Measurements from ENCODE around the gene HIPK2.
A peak's percentile ranks its signal among the peaks of the same experiment; 100 is the strongest.

Gene HIPK2

GRCh38 chr7:139582671-139583155 lies 195.1 kb downstream of the HIPK2 start:
- Histone ChIP-seq H3K27me3 (ENCODE audit: control insufficient read depth in 5 of 5, insufficient read depth in 4 of 5, low read length in 5 of 5) (no peaks in the 10 kb centered on the region), H3K27ac (ENCODE audit: low read depth, low read length) (no peak overlapping the region), H3K9ac (ENCODE audit: low read length in 5 of 5) (no peak overlapping the region), H3K4me3 (ENCODE audit: low read depth in 1 of 5, low read length in 5 of 5) (no peak overlapping the region), H3K4me1 (ENCODE audit: control insufficient read depth in 5 of 5, insufficient read depth in 5 of 5, low read length in 5 of 5) (peaks cover 0 to 19% (median 15%) of the 10 kb centered on the region in 5 donors), H3K9me3 (ENCODE audit: control insufficient read depth in 5 of 5, low read length in 5 of 5) (no peaks in the 10 kb centered on the region), H3K36me3 (ENCODE audit: control insufficient read depth in 5 of 5, insufficient read depth in 5 of 5, low read length in 5 of 5) (peaks cover 10 to 89% (median 64%) of the 10 kb centered on the region in 5 donors)

DNA sequence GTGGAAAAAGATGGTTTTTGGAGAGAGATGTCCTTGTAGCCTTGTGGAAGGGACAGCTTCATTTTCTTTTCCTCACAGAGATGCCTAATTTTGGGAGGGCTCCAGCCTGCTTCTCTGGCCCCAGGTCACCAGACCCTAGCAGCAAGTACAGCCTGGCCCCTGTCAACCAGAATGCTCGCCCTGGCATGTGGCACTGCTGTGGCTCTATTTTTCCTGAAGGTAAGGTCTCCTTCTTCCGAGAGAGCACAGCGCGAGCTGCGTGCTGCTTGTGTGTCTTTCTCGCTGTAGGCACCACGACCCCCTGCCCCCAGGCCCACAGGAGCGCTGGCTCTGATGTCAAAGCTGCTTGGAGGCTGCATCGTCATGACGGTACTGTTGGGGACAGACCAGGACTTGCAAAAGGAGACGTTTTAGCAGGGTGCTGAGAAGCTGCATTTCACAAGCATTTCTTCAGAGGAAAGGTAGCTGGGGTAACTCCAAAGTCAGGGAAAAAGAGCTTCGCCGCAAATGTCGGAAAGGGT lies 195.6 kb downstream of the HIPK2 start:
- H3K36me3 ChIP-seq (ENCODE audit: control insufficient read depth in 5 of 5, insufficient read depth in 5 of 5, low read length in 5 of 5) = peaks cover 10 to 90% (median 65%) of the 10 kb centered on the region in 5 donors

DNA sequence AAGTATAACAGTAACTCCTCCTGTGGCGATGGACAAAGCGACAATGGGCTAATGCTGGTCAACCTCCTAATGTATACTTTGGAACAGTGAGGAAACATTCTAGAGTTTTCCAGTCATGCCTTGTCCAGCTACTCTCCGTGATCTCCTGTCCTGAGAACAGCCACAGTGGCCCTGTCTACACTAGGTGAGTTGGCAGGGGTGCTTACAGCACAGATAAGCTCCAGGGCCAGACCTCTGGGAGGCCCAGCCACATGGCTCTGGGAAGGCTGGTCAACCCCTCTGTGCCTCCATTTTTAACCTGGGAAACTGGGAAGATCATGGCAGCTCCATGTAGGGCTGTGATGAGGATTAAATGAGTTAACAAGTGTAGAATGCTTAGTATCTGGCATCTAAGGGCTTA lies 197.4 kb downstream of the HIPK2 start:
- Histone ChIP-seq H3K4me3 (ENCODE audit: low read depth in 1 of 5, low read length in 5 of 5) (no peak overlapping the region), H3K4me1 (ENCODE audit: control insufficient read depth in 5 of 5, insufficient read depth in 5 of 5, low read length in 5 of 5) (peaks cover 0 to 19% (median 15%) of the 10 kb centered on the region in 5 donors), H3K27me3 (ENCODE audit: control insufficient read depth in 5 of 5, insufficient read depth in 4 of 5, low read length in 5 of 5) (no peaks in the 10 kb centered on the region), H3K9ac (ENCODE audit: low read length in 5 of 5) (no peak overlapping the region), H3K27ac (ENCODE audit: low read depth, low read length) (no peak overlapping the region), H3K9me3 (ENCODE audit: control insufficient read depth in 5 of 5, low read length in 5 of 5) (no peaks in the 10 kb centered on the region), H3K36me3 (ENCODE audit: control insufficient read depth in 5 of 5, insufficient read depth in 5 of 5, low read length in 5 of 5) (peaks cover 2 to 92% (median 80%) of the 10 kb centered on the region in 5 donors)

More for the DNA sequence above, 195.6 kb downstream of the HIPK2 start:
- Histone ChIP-seq H3K4me3 (ENCODE audit: low read depth in 1 of 5, low read length in 5 of 5) (no peak overlapping the region), H3K9ac (ENCODE audit: low read length in 5 of 5) (peak overlapping the region in 1 of 5 donors; percentile 34), H3K27ac (ENCODE audit: low read depth, low read length) (no peak overlapping the region), H3K4me1 (ENCODE audit: control insufficient read depth in 5 of 5, insufficient read depth in 5 of 5, low read length in 5 of 5) (peaks cover 0 to 19% (median 15%) of the 10 kb centered on the region in 5 donors), H3K9me3 (ENCODE audit: control insufficient read depth in 5 of 5, low read length in 5 of 5) (no peaks in the 10 kb centered on the region), H3K27me3 (ENCODE audit: control insufficient read depth in 5 of 5, insufficient read depth in 4 of 5, low read length in 5 of 5) (no peaks in the 10 kb centered on the region)

DNA sequence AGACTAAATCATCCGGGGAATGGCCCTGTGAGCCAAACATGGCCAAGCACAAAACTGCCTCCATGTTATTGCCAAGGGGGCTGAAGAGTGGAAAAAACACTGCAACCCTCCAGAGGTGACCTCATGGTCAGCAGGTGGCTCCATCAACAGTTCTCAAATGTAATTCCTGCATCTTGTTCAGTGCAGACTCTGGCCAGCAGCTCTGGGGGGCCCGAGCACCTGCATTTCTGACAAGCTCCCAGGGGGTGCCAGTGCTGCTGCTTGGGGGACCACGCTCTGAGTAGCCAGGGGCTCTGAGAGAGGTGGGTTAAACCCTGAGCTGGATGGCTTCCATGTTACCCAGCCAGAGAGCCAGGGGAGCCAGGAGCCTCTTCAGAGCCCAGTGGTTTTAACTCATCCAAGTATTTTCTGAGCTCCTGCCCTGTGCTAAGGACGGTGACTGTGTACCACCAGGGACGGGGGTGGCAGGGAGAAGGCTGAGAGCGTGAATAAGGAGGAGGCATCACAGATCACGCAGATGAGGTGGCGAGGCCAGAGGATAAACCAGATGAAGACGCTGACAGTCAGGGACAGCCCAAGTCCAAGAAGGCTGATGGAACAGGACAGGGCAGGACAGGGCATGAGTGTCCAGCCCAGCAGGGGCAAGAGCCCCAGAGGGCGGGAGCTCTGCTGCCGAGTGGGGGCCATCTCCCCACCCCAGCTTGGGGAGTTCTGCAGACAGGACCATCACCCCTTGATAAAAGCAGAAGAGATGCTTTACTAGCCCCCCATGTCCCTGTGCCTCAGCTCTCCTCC lies 201.4 kb downstream of the HIPK2 start:
- no peak overlapping the region for H3K9ac ChIP-seq (ENCODE audit: low read length in 5 of 5)
- no peak overlapping the region for H3K4me3 ChIP-seq (ENCODE audit: low read depth in 1 of 5, low read length in 5 of 5)
- no peaks in the 10 kb centered on the region for H3K9me3 ChIP-seq (ENCODE audit: control insufficient read depth in 5 of 5, low read length in 5 of 5)
- peaks cover 0 to 89% (median 75%) of the 10 kb centered on the region in 5 donors for H3K36me3 ChIP-seq (ENCODE audit: control insufficient read depth in 5 of 5, insufficient read depth in 5 of 5, low read length in 5 of 5)
- H3K27ac ChIP-seq (ENCODE audit: low read depth, low read length) = no peak overlapping the region
- H3K27me3 ChIP-seq (ENCODE audit: control insufficient read depth in 5 of 5, insufficient read depth in 4 of 5, low read length in 5 of 5) = no peaks in the 10 kb centered on the region
- peaks cover 0 to 7% (median 5%) of the 10 kb centered on the region in 5 donors for H3K4me1 ChIP-seq (ENCODE audit: control insufficient read depth in 5 of 5, insufficient read depth in 5 of 5, low read length in 5 of 5)

GRCh38 chr7:139575338-139575680 lies 202.5 kb downstream of the HIPK2 start:
- Histone ChIP-seq H3K9ac (ENCODE audit: low read length in 5 of 5) (no peak overlapping the region), H3K36me3 (ENCODE audit: control insufficient read depth in 5 of 5, insufficient read depth in 5 of 5, low read length in 5 of 5) (peaks cover 0 to 88% (median 68%) of the 10 kb centered on the region in 5 donors), H3K27me3 (ENCODE audit: control insufficient read depth in 5 of 5, insufficient read depth in 4 of 5, low read length in 5 of 5) (no peaks in the 10 kb centered on the region), H3K4me3 (ENCODE audit: low read depth in 1 of 5, low read length in 5 of 5) (no peak overlapping the region), H3K27ac (ENCODE audit: low read depth, low read length) (no peak overlapping the region), H3K9me3 (ENCODE audit: control insufficient read depth in 5 of 5, low read length in 5 of 5) (no peaks in the 10 kb centered on the region), H3K4me1 (ENCODE audit: control insufficient read depth in 5 of 5, insufficient read depth in 5 of 5, low read length in 5 of 5) (no peaks in the 10 kb centered on the region)

DNA sequence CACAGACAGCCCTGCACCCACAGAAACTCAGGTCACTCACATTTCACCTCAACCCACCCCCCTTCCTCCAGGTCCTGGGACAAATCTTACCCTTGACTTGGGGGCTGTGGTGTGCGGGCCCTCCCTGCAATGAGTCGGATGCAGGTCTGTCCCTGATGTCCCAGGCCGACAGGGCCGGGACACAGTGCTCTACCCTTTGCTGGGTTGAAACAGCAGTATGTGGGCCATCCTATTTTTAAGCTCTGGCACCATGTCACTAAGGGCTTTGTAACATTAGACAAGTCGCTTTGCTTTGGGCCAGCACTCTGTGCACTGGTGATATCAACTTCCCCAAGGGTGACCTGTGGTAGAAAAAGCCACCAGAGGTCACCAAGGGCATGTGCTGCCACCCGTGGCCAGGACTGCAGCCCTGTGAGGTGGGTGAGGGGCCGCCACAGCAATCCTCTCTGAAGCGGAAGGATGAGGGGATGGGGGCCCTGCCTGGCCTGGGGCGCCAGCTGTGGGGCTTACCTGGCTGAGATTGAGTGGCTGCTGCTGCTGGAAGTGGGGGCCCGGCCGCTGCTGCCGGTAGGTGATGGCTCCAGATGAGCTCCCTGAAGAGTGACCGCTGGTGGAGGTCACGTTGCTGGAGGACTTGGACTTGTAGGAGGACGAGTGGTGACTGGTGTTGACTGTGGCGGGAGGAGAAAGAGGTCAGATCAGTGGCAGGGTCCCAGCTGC lies 203.0 kb downstream of the HIPK2 start:
- peaks cover 0 to 86% (median 63%) of the 10 kb centered on the region in 5 donors for H3K36me3 ChIP-seq (ENCODE audit: control insufficient read depth in 5 of 5, insufficient read depth in 5 of 5, low read length in 5 of 5)

DNA sequence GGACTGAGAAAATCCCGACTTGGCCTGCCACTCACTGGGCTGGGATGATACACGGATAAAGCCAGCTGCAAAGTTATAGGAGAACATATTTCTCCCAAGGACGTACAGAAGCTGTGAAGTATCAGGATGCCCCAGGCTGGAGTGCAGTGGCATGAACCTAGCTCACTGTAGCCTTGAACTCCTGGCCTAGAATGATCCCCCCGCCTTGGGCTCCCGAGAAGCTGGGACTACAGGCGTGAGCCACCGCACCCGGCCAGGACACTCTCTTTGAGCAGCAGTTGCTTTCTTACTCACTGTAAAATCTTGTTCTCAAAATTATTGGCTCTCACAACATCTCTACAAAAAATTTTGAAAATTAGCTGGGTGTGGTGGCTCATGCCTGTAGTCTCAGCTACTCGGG lies 203.9 kb downstream of the HIPK2 start:
- Histone ChIP-seq H3K27me3 (ENCODE audit: control insufficient read depth in 5 of 5, insufficient read depth in 4 of 5, low read length in 5 of 5) (no peaks in the 10 kb centered on the region), H3K36me3 (ENCODE audit: control insufficient read depth in 5 of 5, insufficient read depth in 5 of 5, low read length in 5 of 5) (peaks cover 0 to 83% (median 60%) of the 10 kb centered on the region in 5 donors), H3K9me3 (ENCODE audit: control insufficient read depth in 5 of 5, low read length in 5 of 5) (no peaks in the 10 kb centered on the region), H3K4me3 (ENCODE audit: low read depth in 1 of 5, low read length in 5 of 5) (no peak overlapping the region), H3K27ac (ENCODE audit: low read depth, low read length) (no peak overlapping the region), H3K4me1 (ENCODE audit: control insufficient read depth in 5 of 5, insufficient read depth in 5 of 5, low read length in 5 of 5) (no peaks in the 10 kb centered on the region), H3K9ac (ENCODE audit: low read length in 5 of 5) (no peak overlapping the region)

More for the DNA sequence above, 203.0 kb downstream of the HIPK2 start:
- H3K9me3 ChIP-seq (ENCODE audit: control insufficient read depth in 5 of 5, low read length in 5 of 5) = no peaks in the 10 kb centered on the region
- H3K27ac ChIP-seq (ENCODE audit: low read depth, low read length) = no peak overlapping the region
- H3K4me3 ChIP-seq (ENCODE audit: low read depth in 1 of 5, low read length in 5 of 5) = no peak overlapping the region
- no peaks in the 10 kb centered on the region for H3K4me1 ChIP-seq (ENCODE audit: control insufficient read depth in 5 of 5, insufficient read depth in 5 of 5, low read length in 5 of 5)
- no peak overlapping the region for H3K9ac ChIP-seq (ENCODE audit: low read length in 5 of 5)
- no peaks in the 10 kb centered on the region for H3K27me3 ChIP-seq (ENCODE audit: control insufficient read depth in 5 of 5, insufficient read depth in 4 of 5, low read length in 5 of 5)

- H3K9ac ChIP-seq (ENCODE audit: low read length in 5 of 5) = no peak overlapping the region
- no peaks in the 10 kb centered on the region for H3K27me3 ChIP-seq (ENCODE audit: control insufficient read depth in 5 of 5, insufficient read depth in 4 of 5, low read length in 5 of 5)
- peaks cover 0 to under 1% (median 0%) of the 10 kb centered on the region in 5 donors for H3K4me1 ChIP-seq (ENCODE audit: control insufficient read depth in 5 of 5, insufficient read depth in 5 of 5, low read length in 5 of 5)
- H3K9me3 ChIP-seq (ENCODE audit: control insufficient read depth in 5 of 5, low read length in 5 of 5) = no peaks in the 10 kb centered on the region
- H3K4me3 ChIP-seq (ENCODE audit: low read depth in 1 of 5, low read length in 5 of 5) = no peak overlapping the region
- no peak overlapping the region for H3K27ac ChIP-seq (ENCODE audit: low read depth, low read length)
- H3K36me3 ChIP-seq (ENCODE audit: control insufficient read depth in 5 of 5, insufficient read depth in 5 of 5, low read length in 5 of 5) = peaks cover 0 to 80% (median 69%) of the 10 kb centered on the region in 5 donors
Observed at GRCh38 chr7:139572704-139573385, 205.0 kb downstream of the HIPK2 start.

DNA sequence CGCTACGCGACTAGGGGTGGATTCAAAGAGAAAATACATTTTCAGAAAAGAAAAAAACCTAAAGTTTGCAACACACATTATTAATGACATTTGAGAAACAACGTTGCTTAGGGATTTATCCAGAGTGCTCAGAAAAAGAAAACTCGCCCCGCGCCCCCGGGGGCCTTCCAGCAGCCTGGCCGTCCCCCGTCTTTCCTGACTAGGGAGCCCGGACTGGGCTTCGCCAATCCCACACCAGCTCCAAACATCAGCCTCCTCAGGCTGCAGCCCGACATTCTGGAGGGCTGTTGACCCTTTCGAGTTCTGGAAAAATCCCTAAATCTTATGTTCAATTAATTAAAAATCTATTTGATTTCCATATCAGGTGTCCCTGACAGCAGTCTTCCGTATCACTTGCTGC lies 205.7 kb downstream of the HIPK2 start:
- Histone ChIP-seq H3K9me3 (ENCODE audit: control insufficient read depth in 5 of 5, low read length in 5 of 5) (no peaks in the 10 kb centered on the region), H3K27me3 (ENCODE audit: control insufficient read depth in 5 of 5, insufficient read depth in 4 of 5, low read length in 5 of 5) (no peaks in the 10 kb centered on the region), H3K9ac (ENCODE audit: low read length in 5 of 5) (no peak overlapping the region), H3K4me3 (ENCODE audit: low read depth in 1 of 5, low read length in 5 of 5) (no peak overlapping the region), H3K27ac (ENCODE audit: low read depth, low read length) (no peak overlapping the region), H3K36me3 (ENCODE audit: control insufficient read depth in 5 of 5, insufficient read depth in 5 of 5, low read length in 5 of 5) (peaks cover 0 to 75% (median 65%) of the 10 kb centered on the region in 5 donors), H3K4me1 (ENCODE audit: control insufficient read depth in 5 of 5, insufficient read depth in 5 of 5, low read length in 5 of 5) (peaks cover 0 to 8% (median under 1%) of the 10 kb centered on the region in 5 donors)

All from subcutaneous abdominal adipose tissue (tissue), 5 donors.